GM19240 (cell line): Measurements from ENCODE around the gene SULT1A1.
"Not testable (repeated sequence)": the region's sequence is repeated elsewhere in the genome, so short reads cannot be mapped to it uniquely, and the experiment has no call there.

Experiments used
- DNase-seq: peaks from one replicate; pipeline ENCODE4 v3.0.0; 2011; ENCODE audit warnings: low spot score; ENCODE audit not compliant: insufficient read length

SULT1A1 gene

GRCh38 chr16:28609631-28610594 is at the start of gene SULT1A1:
Gene SULT1A1, minus strand, starts transcription at chr16:28610044. Its CDS starts 1,189 bp downstream, at chr16:28608855.
- DNase-seq: no peak

- DNase-seq: not testable (repeated sequence)
Measured at GRCh38 chr16:28639959-28640358, 30.1 kb upstream of the SULT1A1 start.

GRCh38 chr16:28638359-28638758 is 28.5 kb upstream of the SULT1A1 start:
- DNase-seq: not testable (repeated sequence)

DNA sequence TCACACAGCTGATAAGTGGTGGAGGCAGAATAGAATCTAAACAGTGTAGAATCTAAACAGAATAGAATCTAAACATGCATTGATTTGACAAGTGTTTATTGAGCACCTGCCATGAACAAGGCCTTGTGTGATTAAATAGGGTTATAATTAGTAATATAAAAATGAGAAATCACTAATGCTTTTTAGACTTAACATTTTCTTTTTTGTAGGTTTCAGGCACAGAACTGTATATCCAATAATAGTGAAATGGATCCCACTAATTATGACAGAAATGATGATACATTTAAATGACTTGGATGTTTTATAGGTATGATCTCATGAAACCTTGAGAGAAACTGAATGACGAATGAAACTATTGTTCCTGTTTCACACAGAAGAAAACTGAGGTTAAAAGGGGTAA is 27.9 kb upstream of the SULT1A1 start, which contains the start of gene NPIPB8:
NPIPB8 (plus strand) TSS at position 301 of the 400 bp plus-strand sequence. CDS start 296 bp downstream, outside the sequence.
- not testable (repeated sequence) for DNase-seq

DNA sequence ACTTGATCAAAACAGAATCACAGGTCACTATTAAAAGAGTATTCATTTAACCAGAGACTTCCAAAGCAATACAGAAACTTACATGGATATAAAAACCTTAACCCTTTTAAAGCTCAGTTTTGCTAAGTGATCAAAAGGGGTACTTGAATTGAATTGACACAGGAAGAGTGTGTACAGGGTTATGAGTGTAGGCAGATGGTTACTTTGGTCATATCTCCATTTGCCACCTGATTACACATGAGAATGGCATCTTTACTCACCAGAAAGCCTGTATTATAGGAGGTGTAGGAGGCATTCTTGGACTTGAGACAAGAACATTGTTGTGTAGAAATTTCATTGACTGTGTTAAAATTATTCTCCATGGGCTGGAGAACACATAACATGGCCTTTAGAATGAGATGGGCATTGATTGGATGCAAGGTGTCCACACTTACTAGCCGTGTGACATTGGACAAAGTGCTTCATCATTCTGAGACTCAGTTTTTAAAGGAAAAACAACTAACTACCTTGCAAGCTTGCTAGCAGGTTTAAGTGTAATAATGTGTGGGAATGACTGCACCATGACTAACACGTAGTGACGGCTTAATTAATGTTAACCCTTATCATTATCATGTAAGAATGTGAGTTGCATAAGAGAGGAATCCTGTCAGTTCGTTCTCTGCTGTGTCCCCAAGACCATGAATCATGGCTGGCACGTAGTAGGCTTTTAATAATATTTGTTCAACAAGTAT is 26.4 kb upstream of the SULT1A1 start:
- not testable (repeated sequence) for DNase-seq

DNA sequence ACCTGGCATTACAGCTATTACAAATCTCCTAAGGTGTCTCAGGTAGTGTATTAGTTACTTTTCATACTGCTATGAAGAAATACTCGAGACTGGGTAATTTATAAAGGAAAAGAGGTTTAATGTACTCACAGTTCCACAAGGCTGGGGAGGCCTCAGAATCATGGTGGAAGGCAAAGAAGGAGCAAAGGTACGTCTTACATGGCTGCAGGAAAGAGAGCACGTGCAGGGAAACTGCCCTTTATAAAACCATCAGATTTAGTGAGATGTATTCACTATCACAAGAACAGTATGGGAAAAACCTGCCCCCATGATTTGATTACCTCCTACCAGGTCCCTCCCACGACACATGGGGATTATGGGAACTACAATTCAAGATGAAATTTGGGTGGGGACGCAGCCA is 21.1 kb upstream of the SULT1A1 start:
- DNase-seq: not testable (repeated sequence)

GRCh38 chr16:28623172-28623711 is 13.4 kb upstream of the SULT1A1 start:
- DNase-seq: no peak

DNA sequence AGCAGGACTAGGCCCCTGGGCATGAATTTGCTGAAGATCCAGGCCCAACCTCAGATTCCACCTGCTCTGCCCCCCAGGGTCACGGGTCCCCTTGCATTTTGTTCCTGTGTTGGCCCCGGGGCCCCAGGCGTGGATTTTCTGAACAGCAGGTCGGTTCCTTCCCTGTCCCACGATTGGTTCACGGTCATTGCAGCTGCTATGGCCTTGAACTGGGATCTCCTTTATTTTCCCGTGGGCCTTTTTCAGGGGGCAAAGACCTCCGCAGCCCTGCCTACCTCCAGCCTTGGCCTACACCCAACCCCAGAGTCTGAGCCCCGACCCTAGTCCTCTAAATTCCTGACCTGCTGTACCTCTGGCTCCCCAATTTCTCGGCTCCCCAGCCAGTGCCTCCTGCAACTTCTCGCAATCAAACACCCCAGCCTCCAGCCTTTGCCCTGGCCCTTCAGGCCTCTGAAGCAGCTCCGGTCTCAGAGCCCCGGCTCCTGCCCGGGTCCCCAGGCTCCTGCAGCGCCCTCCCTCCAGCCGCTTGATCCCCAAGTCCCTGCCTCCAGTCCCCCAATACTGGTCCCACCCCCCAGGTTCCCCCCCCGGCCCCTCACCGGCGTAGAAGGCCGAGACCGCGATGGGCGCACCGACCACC is 12.8 kb upstream of the SULT1A1 start:
- not testable (repeated sequence) for DNase-seq

DNA sequence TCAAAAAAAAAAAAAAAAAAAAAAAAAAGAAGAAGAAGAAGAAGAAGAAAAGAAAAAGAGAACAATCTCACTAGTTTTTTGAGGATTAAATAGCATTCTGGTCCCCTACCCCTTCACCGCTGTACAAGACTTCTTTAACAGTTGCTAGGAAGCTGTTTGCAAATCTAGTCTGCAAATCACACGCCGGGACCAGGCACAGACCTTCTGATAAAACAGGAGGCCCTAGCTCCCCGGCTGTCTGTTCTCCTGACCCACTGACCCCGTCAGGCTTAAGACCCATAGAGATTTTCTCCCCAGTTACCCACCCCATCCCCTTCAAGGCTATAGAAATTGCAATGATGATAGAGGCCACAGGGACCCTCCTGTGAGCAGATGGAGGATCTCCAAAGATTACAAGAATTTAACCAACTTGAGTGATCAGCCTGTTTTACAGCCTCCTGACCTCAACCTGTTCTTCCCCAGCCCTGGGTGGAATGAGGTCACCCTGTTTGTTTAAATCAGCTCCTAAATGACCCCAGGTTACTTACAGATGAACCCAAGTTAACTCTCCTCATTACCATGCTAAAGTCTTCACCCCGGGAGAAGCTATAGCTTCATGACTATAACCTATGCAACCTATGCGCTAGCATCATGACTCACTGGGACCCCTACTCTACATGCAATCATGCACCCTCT is 11.8 kb upstream of the SULT1A1 start:
- DNase-seq: no peak

GRCh38 chr16:28620316-28620715 is 10.5 kb upstream of the SULT1A1 start:
- DNase-seq: not testable (repeated sequence)

DNA sequence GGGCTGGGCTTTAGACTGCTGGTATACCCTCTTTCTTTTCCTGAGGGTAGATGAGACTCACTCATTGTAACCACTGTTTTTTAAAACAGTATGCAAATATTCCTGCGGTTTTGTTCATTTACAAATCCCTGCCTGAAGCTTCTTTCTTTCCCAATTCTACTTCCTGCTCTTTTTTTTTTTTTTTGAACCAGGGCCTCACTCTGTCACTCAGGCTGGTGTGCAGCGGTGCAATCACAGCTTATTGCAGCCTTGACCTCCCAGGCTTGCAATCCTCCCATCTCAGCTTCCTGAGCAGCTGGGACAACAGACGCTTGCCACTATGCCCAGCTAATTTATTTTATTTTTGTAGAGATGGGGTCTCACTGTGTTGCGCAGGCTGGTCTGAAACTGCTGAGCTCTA is 8.0 kb upstream of the SULT1A1 start:
- DNase-seq: no peak

DNA sequence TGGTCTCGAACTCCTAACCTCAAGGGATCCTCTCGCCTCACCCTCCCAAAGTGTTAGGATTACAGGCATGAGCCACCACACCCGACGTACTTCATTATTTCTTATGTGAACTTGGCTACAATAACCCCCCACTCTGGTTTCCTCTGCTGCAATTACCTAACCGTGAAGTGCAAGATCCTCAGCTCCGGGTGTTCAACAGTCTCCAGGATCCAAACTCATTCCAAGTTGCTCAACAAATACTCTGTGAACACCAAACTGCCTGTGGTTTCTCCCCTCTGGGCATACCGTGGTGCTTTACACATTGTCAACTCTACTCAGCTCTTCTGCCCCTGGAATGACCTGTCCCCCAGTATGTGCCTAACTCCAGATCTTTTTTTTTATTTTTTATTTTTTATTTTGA is 6.8 kb upstream of the SULT1A1 start:
- no peak for DNase-seq

GRCh38 chr16:28616224-28616577 is 6.4 kb upstream of the SULT1A1 start:
- not testable (repeated sequence) for DNase-seq

- not testable (repeated sequence) for DNase-seq
Measured at GRCh38 chr16:28615486-28616223, 5.8 kb upstream of the SULT1A1 start.

DNA sequence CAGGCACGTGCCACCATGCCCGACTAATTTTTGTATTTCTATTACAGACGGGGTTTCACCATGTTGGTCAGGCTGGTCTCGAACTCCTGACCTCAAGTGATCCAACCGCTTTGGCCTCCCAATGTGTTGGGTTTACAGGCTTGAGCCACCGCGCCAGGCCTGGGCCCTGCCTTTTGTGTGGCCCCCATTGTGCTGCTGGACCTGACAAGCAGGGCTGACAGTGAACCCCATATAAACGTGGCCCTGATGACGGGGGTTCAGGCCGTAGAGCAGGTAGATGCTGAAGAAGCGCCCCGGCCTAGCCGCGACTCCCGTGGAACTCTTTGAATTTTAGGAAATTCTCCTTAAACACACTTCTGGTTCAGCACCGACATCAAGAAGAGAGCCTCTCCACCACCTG is 4.7 kb upstream of the SULT1A1 start:
- DNase-seq: not testable (repeated sequence)

GRCh38 chr16:28613912-28614311 is 4.1 kb upstream of the SULT1A1 start:
- DNase-seq: not testable (repeated sequence)

DNA sequence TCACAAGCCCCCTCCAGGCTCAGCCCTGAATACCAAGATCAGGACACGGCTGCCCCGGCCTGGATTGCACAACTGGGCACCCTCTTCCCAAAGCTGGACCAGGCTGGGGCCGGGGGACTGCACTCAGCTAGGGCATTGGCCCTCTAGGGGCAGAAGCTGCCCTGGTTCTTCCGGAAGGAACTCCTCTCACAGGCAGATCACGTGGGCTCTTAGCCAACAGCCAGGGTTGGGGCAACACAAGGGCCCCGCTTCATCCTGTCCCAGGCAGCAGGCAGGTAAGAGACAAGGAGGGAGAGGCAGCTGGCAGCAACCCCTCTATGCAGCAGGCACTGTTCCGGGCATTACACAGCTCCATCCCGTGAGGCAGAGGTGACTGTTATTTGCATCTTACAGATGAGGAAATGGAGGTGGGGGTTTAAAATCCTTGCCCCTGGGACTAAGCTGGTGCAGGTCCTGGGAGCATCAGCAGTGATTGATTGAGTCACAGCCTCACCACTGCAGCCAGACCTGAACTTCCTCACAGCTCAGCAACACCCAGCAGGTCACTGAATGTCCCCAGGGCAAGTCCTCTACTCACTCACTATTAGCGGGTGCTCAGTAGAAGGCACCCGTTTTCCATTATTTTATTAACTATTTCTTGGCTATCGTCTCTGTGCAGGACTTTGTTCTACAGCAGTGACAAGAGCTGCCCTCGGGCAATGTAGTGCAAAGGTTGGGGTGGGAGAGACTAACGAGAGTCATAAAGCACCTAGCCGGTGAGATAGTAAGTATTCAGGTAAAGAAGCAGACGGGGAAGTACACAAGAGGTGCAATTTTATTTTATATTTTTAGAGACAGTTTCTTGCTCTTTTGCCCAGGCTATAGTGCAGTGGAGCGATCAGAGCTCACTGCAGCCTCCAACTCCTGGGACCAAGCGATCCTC is 2.8 kb upstream of the SULT1A1 start:
- DNase-seq: not testable (repeated sequence)

GRCh38 chr16:28610595-28611191 is 849 bp upstream of the SULT1A1 start:
- DNase-seq: no peak
